HepG2 (cell line): ENCODE results near the gene SLC25A18. TPM values are rescaled to one million over a fixed set of nuclear protein-coding genes. Genes with fewer than 3 reads are reported as not detected.

ENCODE experiments used
- DNMT1 ChIP-seq: sonication (generic); formaldehyde crosslinking; IDR thresholded peaks from 2 replicates; pipeline ENCODE4 v1.5.1; 2020; ENCODE audit warnings: mild to moderate bottlenecking, missing genetic modification reagents
- EED ChIP-seq: sonication (generic); formaldehyde crosslinking; IDR thresholded peaks from 2 replicates; pipeline ENCODE4 v1.5.0; 2020; ENCODE audit warnings: mild to moderate bottlenecking, missing genetic modification reagents
- FOXC1 ChIP-seq: sonication (generic); formaldehyde crosslinking; IDR thresholded peaks from 2 replicates; pipeline ENCODE4 v1.8.0; 2022; ENCODE audit warnings: mild to moderate bottlenecking, missing genetic modification reagents, borderline replicate concordance
- GATA4 ChIP-seq: sonication (generic); IDR thresholded peaks from 2 replicates; pipeline ENCODE4 v1.6.1; 2016; ENCODE audit warnings: antibody characterized with exemption, low read depth, borderline replicate concordance
- GFI1 ChIP-seq: sonication (generic); formaldehyde crosslinking; IDR thresholded peaks from 2 replicates; pipeline ENCODE4 v1.5.0; 2020; ENCODE audit warnings: missing genetic modification reagents, mild to moderate bottlenecking, borderline replicate concordance
- GMEB1 ChIP-seq: sonication (generic); formaldehyde crosslinking; IDR thresholded peaks from 2 replicates; pipeline ENCODE4 v1.5.1; 2020; ENCODE audit warnings: missing genetic modification reagents, mild to moderate bottlenecking, borderline replicate concordance
- KMT2B ChIP-seq: IDR thresholded peaks from 2 replicates; pipeline ENCODE4 v1.6.1; 2016; ENCODE audit warnings: missing genetic modification reagents, missing compliant biosample characterization
- LCORL ChIP-seq, 2 experiments: fragments of 450-650 bp in 1 of 2; sonication (generic) in 1 of 2; formaldehyde crosslinking in 1 of 2; IDR thresholded peaks; 2 replicates each; pipeline versions ENCODE4 v1.5.0 to v1.6.1; 2017 to 2020; ENCODE audit warnings: antibody characterized with exemption in 1 of 2, missing genetic modification reagents in 1 of 2
- MEIS2 ChIP-seq: sonication (generic); formaldehyde crosslinking; IDR thresholded peaks from 2 replicates; pipeline ENCODE4 v1.9.0; 2021; ENCODE audit warnings: mild to moderate bottlenecking, missing genetic modification reagents
- REPIN1 ChIP-seq: sonication (generic); formaldehyde crosslinking; IDR thresholded peaks from 2 replicates; pipeline ENCODE4 v1.8.0; 2022; ENCODE audit warnings: missing genetic modification reagents, low read depth, mild to moderate bottlenecking, borderline replicate concordance
- RFX3 ChIP-seq: IDR thresholded peaks from 2 replicates; pipeline ENCODE4 v1.6.1; 2016; ENCODE audit warnings: missing biosample characterization, missing genetic modification reagents
- SMARCC2 ChIP-seq: fragments of 450-650 bp; IDR thresholded peaks from 2 replicates; pipeline ENCODE4 v1.6.1; 2017; ENCODE audit warnings: antibody characterized with exemption, mild to moderate bottlenecking
- SMYD3 ChIP-seq: sonication (generic); formaldehyde crosslinking; IDR thresholded peaks from 2 replicates; pipeline ENCODE4 v1.8.1; 2023; ENCODE audit warnings: mild to moderate bottlenecking, missing genetic modification reagents
- SUZ12 ChIP-seq: fragments of 150-350 bp; IDR thresholded peaks from 2 replicates; pipeline ENCODE4 v1.6.1; 2014; ENCODE audit warnings: low read depth, low read length
- TBL1XR1 ChIP-seq: fragments of 150-350 bp; IDR thresholded peaks from 2 replicates; pipeline ENCODE4 v1.6.1; 2014; ENCODE audit warnings: borderline replicate concordance, low read length; ENCODE audit not compliant: partially characterized antibody
- U2AF2 ChIP-seq: fragments of 200-400 bp; formaldehyde crosslinking; IDR thresholded peaks from 2 replicates; pipeline ENCODE4 v1.6.1; 2017; ENCODE audit warnings: low read depth, mild to moderate bottlenecking, low read length
- ZBTB25 ChIP-seq: IDR thresholded peaks from 2 replicates; pipeline ENCODE4 v1.6.1; 2018; ENCODE audit warnings: missing genetic modification reagents
- ZMAT3 ChIP-seq: sonication (generic); formaldehyde crosslinking; conservative IDR thresholded peaks from 2 replicates; pipeline ENCODE4 v1.7.0; 2021; ENCODE audit warnings: missing genetic modification reagents
- ZNF143 ChIP-seq: sonication (generic); formaldehyde crosslinking; IDR thresholded peaks from 2 replicates; pipeline ENCODE4 v1.4.0; 2020; ENCODE audit warnings: missing genetic modification reagents
- ZNF549 ChIP-seq: sonication (generic); formaldehyde crosslinking; IDR thresholded peaks from 2 replicates; pipeline ENCODE4 v1.5.0; 2020; ENCODE audit warnings: missing genetic modification reagents
- ZNF552 ChIP-seq: sonication (generic); formaldehyde crosslinking; IDR thresholded peaks from 2 replicates; pipeline ENCODE4 v1.9.0; 2022; ENCODE audit warnings: missing genetic modification reagents, mild to moderate bottlenecking, borderline replicate concordance
- ZNF556 ChIP-seq: sonication (generic); formaldehyde crosslinking; IDR thresholded peaks from 2 replicates; pipeline ENCODE4 v1.4.0; 2020; ENCODE audit warnings: mild to moderate bottlenecking, missing genetic modification reagents, borderline replicate concordance
- ZNF780A ChIP-seq: sonication (generic); formaldehyde crosslinking; IDR thresholded peaks from 2 replicates; pipeline ENCODE4 v1.8.0; 2022; ENCODE audit warnings: mild to moderate bottlenecking, missing genetic modification reagents, moderate library complexity
- polyA plus RNA-seq, 8 experiments: library from polyadenylated mRNA; depleted of rRNA in 3 of 8; stranded (reverse) in 7 of 8; unstranded in 1 of 8; fragments of >200 nt; fragmentation: Illumina TruSeq in 4 of 8; extraction: Trizol in 4 of 8; gene quantifications; 2 replicates each; pipeline versions ENCODE4 v1.2.1 to v1.2.3, GENCODE V29; 2011 to 2016; ENCODE audit warnings: low read depth in 4 of 8, missing spikeins in 1 of 8, mixed read lengths in 1 of 8; ENCODE audit not compliant: insufficient read depth in 1 of 8
- total RNA-seq, 5 experiments: library from RNA; depleted of rRNA; stranded (reverse); fragments of >200 nt; fragmentation: Illumina TruSeq; extraction: Trizol; gene quantifications; 2 replicates each; pipeline ENCODE4 v1.2.3, GENCODE V29; 2016; ENCODE audit warnings: low read depth in 1 of 5
- TF ChIP-seq, protein P1 (sequence below): sonication (generic); formaldehyde crosslinking; IDR thresholded peaks from 2 replicates; pipeline ENCODE4 v1.5.1; 2020; ENCODE audit warnings: mild to moderate bottlenecking, missing genetic modification reagents, borderline replicate concordance
- TF ChIP-seq, protein P2 (sequence below): sonication (generic); formaldehyde crosslinking; IDR thresholded peaks from 2 replicates; pipeline ENCODE4 v1.4.0; 2020; ENCODE audit warnings: missing genetic modification reagents, borderline replicate concordance

The SLC25A18 gene
- total and polyA plus RNA-seq, 2 of the 13 experiments (the other 11 are each of a cell fraction or from before 2014, with no cell fraction given): 0.28 to 0.75 TPM

DNA sequence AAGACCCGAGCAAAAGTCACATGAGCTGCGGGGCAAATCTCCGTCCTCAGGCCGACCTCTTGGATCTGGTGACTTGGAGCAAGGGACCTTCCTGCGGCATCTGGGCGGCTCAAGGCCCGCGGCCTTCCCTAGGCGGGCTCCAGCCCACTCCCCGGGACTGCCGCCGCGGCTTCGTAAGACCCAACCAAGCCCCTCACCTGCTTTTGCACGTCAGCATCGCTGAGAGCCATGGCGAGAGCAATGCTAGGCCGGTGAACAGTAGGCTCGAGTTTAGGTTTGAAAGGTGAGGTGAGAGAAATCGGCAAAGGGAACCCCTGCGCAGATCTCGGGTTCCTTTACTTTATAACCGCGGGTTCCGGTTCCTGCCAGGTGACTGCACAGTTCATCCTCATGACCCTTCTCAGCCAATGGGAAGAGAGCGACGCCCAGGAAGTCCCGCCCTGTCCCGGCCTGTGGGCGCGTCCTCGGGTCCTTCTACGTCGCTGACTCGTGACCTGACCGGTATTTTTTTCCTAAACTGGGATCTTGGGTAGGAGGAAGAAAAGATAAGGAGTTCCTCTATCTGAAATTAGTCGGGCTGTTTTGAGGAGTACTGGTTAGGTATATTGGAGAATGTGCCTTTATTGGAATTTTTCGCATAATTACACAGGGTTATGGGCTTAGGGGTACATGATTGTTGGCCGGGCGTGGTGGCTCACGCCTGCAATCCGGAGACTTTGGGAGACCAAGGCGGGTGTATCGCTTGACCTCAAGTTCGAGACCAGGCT, 65.3 kb downstream of the SLC25A18 start, which contains the start of gene ATP6V1E1 (continued):
- 0 out of 2 replicates have a peak, but pooled peaks have one; percentile 25 for TF ChIP-seq ZNF143 (CRISPR knock-in tag)
- no peak for TF ChIP-seq U2AF2
- TF ChIP-seq GATA4: no peak
- TF ChIP-seq FOXC1 (CRISPR knock-in tag): no peak
- no peak for TF ChIP-seq ZNF556 (CRISPR knock-in tag)
- TF ChIP-seq EED (CRISPR knock-in tag): no peak
- TF ChIP-seq, protein P1, sequence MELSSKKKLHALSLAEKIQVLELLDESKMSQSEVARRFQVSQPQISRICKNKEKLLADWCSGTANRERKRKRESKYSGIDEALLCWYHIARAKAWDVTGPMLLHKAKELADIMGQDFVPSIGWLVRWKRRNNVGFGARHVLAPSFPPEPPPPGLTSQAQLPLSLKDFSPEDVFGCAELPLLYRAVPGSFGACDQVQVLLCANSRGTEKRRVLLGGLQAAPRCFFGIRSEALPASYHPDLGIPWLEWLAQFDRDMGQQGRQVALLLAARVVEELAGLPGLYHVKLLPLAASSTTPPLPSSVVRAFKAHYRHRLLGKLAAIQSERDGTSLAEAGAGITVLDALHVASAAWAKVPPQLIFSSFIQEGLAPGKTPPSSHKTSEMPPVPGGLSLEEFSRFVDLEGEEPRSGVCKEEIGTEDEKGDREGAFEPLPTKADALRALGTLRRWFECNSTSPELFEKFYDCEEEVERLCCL (CRISPR knock-in tag): no peak
- TF ChIP-seq GMEB1 (CRISPR knock-in tag): peak; percentile 59; the same call in 1 of the 2 replicates
- no peak for TF ChIP-seq ZBTB25 (CRISPR knock-in tag)
- no peak for TF ChIP-seq DNMT1
- no peak for TF ChIP-seq SMARCC2
- no peak for TF ChIP-seq ZNF549
- TF ChIP-seq, protein P2, sequence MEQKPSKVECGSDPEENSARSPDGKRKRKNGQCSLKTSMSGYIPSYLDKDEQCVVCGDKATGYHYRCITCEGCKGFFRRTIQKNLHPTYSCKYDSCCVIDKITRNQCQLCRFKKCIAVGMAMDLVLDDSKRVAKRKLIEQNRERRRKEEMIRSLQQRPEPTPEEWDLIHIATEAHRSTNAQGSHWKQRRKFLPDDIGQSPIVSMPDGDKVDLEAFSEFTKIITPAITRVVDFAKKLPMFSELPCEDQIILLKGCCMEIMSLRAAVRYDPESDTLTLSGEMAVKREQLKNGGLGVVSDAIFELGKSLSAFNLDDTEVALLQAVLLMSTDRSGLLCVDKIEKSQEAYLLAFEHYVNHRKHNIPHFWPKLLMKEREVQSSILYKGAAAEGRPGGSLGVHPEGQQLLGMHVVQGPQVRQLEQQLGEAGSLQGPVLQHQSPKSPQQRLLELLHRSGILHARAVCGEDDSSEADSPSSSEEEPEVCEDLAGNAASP (CRISPR knock-in tag): no peak
- TF ChIP-seq GFI1 (CRISPR knock-in tag): no peak
- TF ChIP-seq KMT2B: peak; percentile 53; the same call in 1 of the 2 replicates
- no peak; the same call in 1 of the 2 replicates for TF ChIP-seq RFX3
- TF ChIP-seq ZNF780A (CRISPR knock-in tag): 0 out of 2 replicates have a peak, but pooled peaks have one; percentile 37
- no peak for TF ChIP-seq MEIS2 (CRISPR knock-in tag)
- peak; percentile 24; the same call in 1 of the 2 replicates for TF ChIP-seq ZNF552
- no peak for TF ChIP-seq TBL1XR1
- no peak for TF ChIP-seq SUZ12
- peak; percentile 67; the same call in 1 of the 2 replicates for TF ChIP-seq ZMAT3 (CRISPR knock-in tag)
- no peak for TF ChIP-seq SMYD3 (CRISPR knock-in tag)
- no peak for TF ChIP-seq LCORL (IDR thresholded peaks at IDR 0.05)
- TF ChIP-seq LCORL (CRISPR knock-in tag; IDR thresholded peaks at IDR 0.05): peak; percentile 32; the same call in 1 of the 2 replicates
- TF ChIP-seq REPIN1 (CRISPR knock-in tag): no peak; the same call in 1 of the 2 replicates
